ENCODE measurements around the gene KCTD21. TPM values are rescaled to one million over a fixed set of nuclear protein-coding genes. Genes with fewer than 3 reads are reported as not detected.

Gene KCTD21
- total RNA-seq, 1 experiment from 2014 or later = 5.2 TPM

DNA sequence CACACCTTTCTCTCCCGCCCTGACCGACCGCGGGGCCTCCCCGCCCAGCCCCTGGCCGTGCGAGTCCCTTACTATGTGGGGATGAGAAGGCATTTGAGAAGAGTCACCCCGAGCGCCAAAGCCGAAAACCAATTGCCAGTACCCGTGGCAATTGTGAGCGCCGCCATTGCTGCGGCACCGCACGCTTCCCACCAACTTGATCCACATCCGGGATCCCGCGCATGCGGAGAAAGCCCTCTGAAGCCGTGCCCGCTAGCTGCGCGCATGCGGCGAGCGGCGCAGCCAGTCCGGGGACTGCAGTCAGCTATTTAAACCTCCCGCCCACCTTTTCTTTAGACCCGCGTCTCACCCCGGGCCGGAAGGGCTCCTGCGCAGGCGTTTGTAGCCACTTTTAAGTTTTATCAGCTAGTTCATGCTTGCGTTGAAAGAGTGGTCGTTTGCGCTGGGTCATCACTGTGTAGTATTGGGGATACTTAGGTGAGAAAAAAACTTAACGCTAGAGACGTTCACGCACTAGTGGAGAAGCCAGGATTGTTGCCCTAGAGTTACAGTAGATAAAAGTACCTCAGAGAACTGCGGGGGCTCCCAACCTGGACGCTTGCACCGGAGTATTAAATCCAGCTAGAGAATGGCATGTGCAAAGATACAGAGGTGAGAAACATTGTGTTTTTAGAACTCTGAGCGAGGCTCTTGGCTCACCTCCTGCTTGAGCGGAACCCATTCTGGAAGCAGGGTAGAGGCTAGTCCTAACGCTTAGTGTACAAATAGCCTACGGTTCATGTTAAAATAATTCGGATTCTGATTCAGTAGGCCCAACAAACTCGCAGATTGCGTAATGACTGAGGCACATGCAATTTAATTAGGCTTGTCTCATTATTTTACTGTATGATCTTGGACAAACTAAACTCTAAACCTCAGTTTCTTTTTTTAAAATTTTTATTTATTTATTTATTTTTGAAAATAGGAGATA is 48.7 kb downstream of the KCTD21 start, which contains the start of gene ALG8:
TSS of gene ALG8 (minus strand) at position 205 of the 970 bp plus-strand sequence. CDS start at position 167, 38 bp downstream.
- peak; percentile 93 for DNase-seq (ENCODE audit: low spot score)

DNA sequence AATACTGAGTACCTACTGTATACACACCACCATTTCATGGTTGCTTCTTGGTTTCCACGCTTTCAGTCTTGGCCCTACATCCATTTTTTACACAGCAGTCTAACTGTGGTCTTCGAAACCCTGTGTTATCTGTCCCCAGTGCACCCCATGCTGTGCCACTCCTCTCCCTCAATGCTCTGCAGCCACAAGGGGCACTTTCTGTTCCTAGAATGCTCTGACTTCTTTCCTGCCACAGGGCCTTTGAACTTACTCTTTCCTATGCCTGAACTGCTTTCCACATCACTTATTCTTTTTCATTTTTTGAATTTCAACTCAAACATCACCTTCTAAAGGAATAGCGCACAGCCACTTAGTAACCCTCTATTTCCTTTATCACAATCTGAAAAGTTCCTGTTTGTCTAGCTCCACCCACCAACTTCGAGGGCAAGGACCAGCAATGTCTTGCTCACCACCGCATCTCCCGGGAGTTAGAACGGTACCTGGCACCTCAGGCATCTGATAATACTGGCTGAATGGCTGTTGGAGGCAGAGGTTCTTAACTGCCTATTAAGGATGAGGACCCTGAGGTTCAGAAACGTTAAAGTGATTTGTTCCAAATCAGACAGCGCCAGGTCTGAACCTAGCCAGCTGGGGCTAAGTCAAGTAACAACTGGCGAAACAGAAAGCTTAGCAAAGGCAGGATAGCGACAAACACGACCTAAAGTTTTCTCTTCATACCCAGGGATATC is 49.6 kb downstream of the KCTD21 start:
- DNase-seq (ENCODE audit: low spot score) = peak; percentile 35

DNA sequence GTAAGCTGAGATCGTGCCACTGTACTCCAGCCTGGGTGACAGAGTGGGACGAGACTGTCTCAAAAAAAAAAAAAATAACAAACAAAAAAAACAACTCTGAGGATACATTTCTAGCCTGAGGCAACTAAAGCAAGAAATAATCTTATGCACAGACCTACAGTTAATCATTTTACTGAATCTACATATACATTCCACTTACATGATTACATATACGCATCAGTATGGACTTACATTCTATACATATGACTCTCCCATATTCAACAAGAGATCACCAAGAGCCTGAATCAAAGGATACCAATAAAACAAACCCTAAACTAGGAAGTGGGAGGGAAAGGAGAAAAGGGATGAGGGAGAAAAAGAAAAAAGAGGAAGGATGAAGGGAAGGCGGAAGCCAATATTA is 50.1 kb downstream of the KCTD21 start:
- no peak for DNase-seq (ENCODE audit: low spot score)

DNA sequence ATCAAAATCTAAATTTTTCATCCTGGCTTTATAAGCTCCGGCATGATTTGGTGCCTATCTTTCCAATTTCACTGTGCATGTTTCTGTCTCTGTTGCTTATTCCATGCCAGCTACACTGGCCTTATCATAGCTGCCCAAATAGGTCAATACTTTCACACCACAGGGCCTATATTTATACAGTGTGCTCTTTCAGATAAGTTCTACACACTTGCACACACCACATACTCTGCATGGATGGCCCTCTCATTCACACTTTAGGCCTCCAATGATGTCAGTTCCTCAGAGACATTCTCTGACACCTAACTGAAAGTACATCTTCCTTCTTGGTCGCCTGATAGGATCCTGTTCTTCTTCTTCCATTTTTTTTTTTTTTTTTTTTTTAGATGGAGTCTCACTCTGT is 56.0 kb downstream of the KCTD21 start:
- DNase-seq (ENCODE audit: low spot score) = no peak

DNA sequence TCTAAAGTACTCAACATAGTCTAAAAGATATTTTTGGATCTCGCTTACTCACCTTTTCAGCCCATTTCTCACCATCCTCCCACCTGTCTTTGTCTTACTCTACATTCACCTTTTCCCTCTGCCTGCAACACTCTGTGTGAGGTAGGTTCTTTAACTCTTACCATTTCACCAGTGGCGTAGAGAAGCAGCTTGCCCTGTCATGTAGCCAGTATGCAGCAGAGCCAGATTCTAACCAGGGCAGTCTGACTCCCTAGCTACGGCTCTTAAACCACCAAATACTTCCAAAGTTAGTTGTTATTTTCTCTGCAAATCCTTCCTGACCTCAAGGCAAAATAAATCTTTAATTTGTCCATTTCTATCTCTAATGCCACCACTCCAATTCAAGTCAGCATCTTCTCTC is 56.5 kb downstream of the KCTD21 start:
- no peak for DNase-seq (ENCODE audit: low spot score)

DNA sequence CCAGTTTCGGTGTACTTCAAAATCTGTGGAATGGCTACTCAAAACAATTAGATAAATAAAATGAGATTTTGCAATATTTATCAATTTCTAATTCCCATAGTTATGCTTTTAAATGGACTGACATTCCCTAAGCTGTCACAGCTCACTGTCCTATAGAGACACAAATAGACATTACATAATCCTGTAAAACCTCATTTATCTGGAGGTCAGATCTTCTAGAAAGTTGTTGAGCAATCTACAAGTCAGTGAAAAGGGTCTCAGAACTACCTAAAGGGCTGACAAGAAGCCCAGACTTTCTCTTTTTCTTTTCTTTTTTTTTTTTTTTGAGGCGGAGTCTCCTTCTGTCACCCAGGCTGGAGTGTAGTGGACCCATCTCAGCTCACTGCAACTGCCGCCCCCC is 61.0 kb downstream of the KCTD21 start:
- no peak for DNase-seq (ENCODE audit: low spot score)

Other genes with a start within 250 kb of the KCTD21 start
- gene INTS4, start 194.0 kb downstream of the KCTD21 start, total RNA-seq (2014; rRNA removed; shearing (Covaris generic)) = 25.8 and 26.5 TPM in 2 replicates
- gene KCTD14, start 165.3 kb downstream of the KCTD21 start, total RNA-seq (2014; rRNA removed; shearing (Covaris generic)) = 0.09 TPM in 1 of 2 replicates, not detected in the other
- not detected in 2 replicates for gene THRSP, start 124.8 kb downstream of the KCTD21 start, total RNA-seq (2014; rRNA removed; shearing (Covaris generic))
- 174 and 231 TPM in 2 replicates for gene NDUFC2, start 108.8 kb downstream of the KCTD21 start, total RNA-seq (2014; rRNA removed; shearing (Covaris generic))
- 82.7 and 164 TPM in 2 replicates for gene ALG8, start 49.0 kb downstream of the KCTD21 start, total RNA-seq (2014; rRNA removed; shearing (Covaris generic))
- 4.6 and 5.8 TPM in 2 replicates for gene USP35, start 293 bp upstream of the KCTD21 start, total RNA-seq (2014; rRNA removed; shearing (Covaris generic))
- 12.1 and 18.3 TPM in 2 replicates for gene GAB2, start 229.2 kb upstream of the KCTD21 start, total RNA-seq (2014; rRNA removed; shearing (Covaris generic))